Amniotic epithelial cell (primary cell): ENCODE results near the gene RTP5.
"Not testable (repeated sequence)": the region's sequence is repeated elsewhere in the genome, so short reads cannot be mapped to it uniquely, and the experiment has no call there.

ENCODE experiments used
- DNase-seq: peaks from one replicate; pipeline ENCODE4 v3.0.0-alpha.2; 2010; ENCODE audit warnings: low read depth

RTP5 gene

DNA sequence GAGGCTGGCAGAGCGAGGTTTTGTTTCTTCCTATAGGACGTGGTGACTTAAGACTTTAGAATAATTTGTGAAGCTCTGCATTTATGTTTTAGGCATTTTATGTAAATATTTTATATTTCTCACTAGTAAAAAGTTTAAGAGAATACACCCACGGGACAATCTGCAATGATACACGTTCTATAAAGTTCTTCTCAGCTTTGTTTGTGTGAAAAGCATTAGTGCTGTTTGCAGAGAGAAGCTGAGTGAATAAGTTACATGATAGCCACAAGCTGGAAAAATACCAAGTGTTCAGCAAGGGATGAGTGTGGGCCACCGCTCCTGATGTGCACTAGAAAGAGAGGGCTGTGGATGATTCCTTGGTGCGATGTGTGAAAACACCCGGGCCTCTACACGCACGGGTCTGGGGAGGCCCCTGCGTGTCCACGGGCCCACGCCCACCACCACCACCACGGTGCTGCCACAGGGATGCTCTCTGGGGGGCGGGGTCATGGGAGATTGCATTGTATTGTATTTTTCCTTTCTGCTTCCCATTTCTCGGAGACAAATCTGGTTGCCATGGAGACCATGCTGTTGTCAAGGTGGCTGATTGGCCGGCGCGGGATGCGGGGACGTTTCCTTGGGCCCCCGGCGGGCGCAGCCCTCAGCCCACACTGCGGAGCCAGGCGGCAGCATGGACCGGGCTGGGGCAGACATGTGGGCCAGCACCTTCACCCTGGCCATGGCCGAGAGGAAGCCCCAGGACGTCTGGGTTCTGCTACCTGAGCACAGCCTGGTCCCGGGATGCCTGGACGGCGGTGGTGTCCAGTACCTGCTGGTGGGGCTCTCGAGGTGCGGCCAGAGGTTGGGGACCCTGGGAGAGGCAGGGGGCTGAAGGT lies at the start of gene RTP5:
TSS of gene RTP5 (plus strand) at position 643 of the 875 bp plus-strand sequence. CDS start at position 671, 28 bp downstream.
- DNase-seq = no peak

DNA sequence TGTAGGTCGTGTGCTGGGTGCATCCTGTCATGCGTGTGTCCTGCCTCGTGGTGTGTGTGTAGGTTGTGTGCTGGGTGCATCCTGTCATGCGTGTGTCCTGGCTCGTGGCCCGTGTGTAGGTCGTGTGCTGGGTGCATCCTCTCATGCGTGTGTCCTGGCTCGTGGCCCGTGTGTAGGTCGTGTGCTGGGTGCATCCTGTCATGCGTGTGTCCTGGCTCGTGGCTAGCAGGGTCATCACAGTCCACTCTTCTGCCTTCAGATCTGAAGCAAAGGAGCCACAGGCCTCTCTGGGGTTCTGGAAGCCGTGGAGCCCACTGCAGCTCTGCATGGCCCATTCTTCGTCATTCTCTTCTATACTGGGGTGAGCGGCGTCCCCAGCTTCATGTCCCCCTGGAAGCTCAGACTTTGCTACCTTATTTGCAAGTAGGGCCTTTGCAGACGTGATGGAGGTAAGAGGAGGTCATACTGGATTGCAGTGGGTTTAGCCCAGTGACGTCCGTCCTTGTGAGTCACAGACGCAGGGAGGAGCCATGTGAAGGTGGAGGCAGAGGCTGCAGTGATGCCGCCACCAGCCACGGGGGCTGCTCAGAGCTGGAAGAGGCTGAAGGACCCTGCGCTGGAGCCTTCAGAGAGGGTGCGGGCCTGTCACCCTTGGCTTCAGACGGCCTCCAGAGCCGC lies 49.4 kb upstream of the RTP5 start:
- DNase-seq = not testable (repeated sequence)

DNA sequence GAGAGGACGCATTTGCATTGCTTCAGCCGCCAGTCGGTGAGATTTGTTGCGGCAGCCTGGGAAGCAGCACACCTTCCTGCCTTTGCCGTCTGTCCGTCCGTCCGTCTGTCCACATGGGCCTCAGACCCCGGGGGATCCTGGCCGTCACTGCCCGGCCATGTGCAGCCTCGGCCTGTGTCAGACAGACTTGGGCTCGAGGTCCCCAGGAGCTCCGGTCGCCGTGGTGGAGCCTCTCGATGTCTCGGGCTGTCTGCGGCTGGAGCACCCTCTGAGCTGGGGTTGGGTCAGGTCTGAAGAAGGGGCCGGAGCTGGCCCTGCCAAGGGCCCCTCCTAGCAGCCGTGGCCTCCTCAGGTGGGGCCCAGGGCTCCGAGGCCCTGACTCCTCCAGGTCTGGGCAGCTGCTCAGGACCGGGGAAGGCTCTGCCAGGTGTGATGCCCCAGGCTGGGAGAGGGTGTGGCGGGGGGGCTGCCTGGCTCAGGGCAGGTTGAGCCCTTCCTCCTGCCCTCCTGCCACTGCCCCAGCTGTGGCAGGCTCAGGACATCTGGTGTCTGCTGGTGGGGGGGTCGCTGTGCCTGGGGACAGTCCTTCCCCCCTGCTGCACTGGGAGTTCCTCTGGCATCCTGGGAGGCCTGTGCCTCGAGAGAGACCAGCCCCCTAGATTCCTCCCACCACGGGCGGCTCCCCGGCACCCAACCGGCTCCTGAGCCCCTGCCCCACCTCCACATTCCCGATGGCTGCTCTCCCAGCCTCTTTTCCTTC lies 48.7 kb upstream of the RTP5 start:
- DNase-seq = no peak

DNA sequence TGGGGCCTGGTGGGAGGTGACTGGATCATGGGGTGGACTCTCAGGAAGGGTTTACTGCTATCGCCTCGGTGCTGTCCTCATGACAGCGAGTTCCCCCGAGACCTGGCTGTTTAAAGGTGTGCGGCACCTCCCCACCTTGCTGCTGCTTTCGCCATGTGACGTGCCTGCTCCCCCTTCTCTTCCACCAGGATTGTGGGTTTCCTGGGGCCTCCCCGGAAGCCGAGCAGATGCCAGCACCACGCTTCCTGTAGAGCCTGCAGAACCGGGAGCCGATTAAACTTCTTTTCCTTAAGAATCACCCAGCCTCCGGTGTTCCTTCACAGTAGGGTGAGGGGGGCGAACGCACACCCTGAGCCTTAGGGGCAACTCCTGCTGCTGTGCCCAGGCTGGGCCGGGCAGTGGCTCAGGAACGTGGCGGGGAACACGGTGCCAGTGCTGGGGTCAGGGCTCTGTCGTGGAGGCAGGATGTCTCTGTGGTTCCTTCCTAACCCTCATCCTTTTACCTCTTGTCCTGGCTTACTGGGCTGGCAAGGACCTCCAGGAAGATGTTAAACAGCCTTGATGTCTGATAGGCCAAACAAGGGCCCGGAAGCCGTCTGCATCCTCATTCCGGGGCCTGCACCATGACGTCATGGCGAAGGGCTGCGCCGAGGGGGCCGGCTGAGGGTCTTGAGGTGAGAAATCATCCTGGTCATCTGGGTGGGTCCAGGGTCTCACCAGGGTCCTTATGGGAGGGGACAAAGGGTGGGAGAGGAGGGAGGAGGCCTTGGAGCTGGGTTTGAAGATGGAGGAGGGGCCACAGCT lies 47.9 kb upstream of the RTP5 start:
- no peak for DNase-seq

DNA sequence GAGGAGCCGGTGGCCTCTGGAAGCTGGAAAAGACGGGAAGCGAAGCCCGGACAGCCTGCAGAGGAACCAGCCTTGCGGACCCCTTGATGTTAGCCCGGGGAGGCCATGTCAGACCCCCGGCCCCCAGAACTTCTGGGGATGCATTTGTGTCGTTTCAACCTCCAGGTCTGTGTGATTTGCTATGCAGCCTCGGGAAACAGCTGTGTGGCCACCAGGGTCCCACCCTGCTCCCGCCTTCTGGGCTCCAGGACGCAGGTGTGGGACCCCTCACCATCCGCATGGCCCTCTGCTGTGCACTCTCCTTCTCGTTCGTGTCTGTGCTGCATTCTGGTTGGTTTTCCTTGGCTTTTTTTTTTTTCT lies 47.3 kb upstream of the RTP5 start:
- no peak for DNase-seq

DNA sequence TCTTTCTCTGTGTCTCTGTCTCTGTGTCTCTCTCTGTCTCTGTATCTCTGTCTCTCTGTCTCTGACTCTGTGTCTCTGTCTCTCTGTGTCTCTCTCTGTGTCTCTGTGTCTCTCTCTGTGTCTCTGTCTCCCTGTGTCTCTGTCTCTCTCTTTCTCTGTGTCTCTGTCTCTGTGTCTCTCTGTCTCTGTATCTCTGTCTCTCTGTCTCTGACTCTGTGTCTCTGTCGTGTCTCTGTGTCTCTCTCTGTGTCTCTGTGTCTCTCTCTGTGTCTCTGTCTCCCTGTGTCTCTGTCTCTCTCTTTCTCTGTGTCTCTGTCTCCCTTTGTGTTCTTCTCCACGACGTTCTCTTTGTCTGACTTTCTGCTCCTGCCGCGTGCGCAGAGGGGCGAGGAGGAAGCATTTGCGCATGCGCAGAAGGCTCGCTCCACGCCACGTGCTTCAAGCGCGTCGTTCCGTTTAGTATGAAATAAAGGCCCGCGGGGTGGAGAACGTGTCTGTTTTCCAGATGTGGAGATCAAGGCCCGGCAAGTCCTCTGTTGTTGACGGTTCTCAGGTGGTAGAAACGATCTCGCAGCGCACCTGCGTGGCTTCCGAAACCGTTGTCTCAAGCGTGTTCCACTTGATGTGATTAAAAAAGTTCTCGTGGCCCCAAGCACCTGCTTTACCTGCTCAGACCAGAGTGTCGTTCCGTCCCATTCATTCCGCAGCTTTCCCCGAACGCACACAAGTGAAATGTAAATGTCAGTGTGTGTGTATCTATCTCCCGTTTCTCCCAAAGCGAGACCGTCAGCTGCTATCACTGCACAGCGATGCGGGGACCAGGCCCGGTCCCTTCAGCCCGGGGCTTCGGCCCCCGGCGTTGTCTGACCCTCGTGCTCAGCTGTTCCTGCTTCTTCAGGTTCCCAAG lies 45.7 kb upstream of the RTP5 start:
- not testable (repeated sequence) for DNase-seq

DNA sequence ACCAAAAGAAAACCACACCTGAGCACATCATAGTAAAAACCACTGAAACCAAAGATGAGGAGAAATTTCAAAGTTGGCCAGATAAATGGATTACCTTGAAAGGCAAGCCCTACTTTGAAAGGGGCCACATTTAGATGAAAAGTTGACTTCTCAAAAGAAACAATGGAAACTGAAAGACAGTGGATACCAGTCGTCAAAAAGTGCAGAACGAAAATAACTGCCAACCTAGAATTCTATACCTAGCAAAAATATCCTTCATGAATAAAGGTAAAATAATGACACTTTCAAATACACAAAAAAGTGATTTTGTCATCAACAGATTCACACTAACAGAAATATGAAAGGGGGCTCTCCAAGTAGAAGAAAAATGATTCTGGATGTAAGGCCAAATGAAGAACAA lies 42.1 kb upstream of the RTP5 start:
- no peak for DNase-seq

DNA sequence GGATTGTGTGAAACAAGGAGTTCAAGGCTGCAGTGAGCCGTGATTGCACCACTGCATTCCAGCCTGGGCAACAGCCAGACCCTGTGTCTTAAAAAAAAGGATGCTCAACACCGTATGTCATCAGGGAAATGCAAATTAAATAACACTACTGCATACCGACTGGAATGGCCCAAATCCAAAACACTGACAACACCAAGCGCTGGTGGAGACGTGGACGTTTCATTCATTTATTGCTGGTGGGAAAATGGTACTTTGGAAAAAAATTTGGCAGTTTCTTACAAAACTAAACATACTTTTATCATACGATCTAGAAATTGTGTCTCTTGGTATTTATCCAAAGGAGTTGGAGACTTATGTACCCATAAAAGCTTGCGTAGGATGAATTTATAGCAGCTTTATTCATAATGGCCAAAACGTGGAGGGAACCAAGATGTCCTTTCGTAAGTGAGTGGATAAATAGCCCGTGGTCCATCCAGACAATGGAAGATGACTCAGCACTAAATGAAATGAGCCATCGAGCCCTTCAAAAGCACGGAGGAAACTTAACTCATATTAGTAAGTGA lies 36.3 kb upstream of the RTP5 start:
- DNase-seq = peak; percentile 27

DNA sequence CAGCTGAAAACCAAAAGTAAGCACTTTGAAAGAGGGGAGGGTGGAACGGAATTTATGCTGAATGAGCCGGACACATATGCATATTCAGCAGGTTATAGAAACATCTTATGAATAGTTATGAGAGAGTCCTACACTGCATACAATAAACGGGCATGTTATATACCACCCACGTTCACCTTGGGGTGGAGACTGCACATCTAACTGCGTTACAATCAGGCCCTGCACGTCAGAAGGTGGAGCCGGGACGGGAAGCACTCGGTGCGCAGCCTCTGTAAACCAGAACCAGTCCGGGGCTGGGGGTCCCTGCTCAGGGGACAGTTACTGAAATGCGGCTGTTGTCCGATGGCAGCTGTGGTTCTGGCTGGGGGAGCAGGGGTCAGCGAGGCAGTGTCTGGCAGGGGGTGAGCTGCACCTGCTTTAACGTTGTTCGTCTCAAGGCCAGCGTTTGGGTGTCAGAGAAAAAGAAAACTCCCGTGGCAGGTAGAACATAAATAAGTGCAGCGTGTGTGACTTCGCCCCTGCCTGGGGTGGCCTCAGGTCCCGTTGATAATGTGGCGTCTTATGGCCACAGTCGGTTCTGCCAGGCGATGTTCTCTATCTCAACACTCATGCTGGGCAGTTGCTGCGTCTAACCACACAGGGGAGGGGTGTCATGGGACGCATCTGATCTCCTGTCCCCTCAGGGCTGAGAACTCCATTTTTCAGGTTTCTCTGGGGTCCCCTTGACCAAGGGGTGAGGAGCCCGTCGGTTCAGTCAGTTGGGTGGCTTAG lies 35.6 kb upstream of the RTP5 start:
- DNase-seq = not testable (repeated sequence)

DNA sequence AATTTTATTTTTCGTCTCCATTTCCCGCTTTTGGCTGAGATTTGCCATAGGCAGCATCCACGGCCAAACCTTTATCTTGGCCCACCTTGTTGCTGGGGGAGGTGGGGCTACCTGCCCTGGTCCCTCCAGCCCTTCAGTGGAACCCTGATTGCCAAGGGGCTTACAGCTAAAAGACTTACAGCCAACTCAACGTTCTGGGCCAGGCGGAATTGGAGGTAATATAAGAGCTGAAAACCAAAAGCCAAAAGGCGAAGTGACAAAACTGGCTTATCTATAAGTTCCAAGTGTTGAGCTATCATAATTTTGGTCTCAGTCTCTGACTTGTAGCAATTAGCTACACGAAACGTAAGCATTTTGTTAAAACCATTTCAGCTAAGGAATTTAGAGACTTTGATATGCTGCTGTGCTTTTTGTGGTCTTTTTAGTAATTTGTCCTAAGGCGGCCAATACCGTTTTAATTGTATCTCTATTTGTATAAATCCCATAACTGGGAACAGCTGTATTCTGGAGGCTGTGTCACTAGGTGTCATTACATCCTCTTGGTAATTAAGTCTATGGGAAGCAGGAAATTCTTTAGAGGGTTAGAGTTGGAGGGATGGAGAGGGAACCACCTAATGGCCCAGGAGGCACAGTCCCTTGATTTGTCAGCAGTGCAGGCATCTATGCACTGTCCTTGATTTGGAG lies 34.9 kb upstream of the RTP5 start:
- DNase-seq = no peak

DNA sequence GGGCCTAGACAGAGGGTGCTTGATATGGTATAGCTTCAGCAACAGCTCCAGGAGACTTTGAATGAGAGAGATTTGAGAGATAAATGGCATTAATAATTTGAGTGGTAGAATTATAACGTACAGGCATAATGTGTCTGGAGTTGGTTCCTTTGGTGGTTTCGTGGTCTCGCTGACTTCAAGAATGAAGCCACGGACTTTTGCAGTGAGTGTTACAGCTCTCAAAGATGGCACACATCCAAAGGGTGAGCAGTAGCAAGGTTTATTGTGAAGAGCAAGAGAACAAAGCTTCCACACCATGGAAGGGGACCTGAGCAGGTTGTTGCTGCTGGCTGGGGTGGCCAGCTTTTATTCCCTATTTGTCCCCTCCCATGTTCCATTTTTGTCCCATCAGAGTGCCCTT lies 33.9 kb upstream of the RTP5 start:
- peak; percentile 12 for DNase-seq

DNA sequence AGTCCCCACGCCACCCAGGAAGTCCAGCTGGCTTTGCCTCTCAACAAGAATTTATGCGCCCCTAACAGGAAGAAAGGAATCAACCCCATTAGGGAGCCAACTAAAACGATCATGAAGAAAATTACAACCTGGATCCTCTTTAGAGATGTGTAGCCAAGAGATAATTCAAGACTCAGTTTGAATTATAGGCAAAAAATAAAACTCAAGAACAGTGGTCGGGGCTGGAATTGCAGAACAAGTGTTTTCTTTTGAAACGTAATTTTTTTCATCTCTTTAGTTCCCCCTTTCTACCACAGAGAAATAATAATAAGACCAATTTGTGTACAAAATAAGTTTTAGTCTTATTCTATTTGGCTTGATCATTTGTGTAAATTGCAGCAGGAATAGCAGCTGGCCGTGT lies 33.2 kb upstream of the RTP5 start:
- DNase-seq = no peak

DNA sequence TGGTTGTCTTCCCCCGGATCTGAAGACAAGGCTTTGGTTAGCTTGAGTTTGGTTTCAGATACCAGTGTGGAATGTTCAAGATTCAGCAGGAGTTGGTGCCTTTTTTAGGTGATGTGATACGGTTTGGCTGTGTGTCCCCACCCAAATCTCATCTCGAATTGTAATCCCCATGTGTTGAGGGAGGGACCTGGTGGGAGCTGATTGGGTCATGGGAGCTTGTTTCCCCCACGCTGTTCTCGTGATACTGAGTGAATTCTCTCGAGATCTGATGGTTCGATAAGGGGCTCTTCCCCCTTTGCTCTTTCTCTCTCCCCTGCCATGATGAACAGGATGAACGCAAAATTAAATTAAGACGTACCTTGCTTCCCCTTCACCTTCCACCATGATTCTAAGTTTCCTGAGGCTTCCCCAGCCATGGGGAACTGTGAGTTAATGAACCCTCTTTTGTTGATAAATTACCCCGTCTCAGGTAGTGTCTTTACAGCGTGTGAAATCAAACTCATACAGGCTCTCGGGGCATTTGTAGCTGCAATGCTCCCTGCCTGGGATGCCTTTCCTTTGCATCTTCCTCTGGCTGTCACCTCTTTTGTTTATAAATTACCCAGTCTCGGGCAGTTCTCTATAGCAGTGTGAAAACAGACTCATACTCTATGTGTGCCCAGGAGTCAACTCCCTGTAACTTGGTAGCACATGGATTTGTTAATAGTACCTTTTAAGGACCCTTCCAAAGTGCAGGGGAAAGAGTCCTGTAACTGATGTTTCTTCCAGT lies 32.1 kb upstream of the RTP5 start:
- no peak for DNase-seq

DNA sequence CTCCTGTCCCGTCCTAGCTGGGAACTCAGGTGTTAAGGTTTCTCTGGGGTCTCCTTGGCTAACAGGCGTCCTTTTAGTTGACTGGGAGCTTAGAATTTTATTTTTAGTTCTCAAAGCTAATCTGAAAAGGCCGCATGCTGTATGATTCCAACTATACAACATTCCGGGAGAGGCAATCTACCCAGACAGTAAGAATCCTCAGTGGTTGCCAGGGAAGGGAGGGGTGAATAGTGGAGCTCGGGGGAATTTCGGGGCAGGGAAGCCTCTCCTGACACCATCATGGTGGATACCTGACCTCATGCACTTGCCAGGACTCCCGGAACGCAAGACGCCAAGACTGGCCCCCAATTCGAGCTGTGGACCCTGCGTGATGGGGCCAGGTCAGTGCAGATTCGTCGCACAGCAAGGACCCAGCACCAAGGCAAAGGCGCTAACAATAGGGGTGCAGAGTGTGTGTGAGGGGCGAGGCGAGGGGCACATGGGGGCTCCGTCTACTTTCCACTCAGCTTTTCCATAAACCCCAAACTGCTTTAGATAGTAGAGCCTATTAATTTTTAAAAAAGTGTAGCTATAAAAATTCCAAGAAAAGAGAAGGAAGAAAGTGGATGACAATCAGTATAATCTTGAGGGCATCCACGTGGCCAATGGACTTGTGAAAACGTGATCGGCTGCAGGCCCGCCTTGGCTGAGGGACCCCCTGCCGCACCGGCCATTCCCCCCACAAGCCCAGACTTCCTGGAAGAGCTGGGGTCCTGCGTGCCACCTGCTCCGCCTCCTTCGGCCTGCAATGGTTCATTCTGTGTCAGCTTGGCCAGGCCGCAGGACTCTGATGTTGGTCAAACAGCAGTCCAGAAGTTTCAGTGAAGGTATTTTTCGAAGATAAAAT lies 28.1 kb upstream of the RTP5 start:
- no peak for DNase-seq

DNA sequence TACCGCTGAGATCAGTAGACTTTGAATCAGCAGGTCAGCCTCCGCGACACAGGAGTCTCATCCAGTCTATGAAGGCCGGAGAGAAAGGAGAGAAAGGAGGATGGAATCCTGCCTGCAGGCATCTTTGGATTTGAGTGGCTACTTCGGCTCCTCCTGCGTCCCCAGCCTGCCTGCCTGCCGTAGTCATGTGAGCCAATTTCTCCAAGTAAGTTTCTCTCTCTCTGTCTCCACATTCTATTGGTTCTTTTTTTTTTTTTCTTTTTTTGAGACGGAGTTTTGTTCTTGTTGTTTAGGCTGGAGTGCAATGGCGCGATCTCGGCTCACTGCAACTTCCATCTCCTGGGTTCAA lies 27.5 kb upstream of the RTP5 start:
- DNase-seq = no peak

DNA sequence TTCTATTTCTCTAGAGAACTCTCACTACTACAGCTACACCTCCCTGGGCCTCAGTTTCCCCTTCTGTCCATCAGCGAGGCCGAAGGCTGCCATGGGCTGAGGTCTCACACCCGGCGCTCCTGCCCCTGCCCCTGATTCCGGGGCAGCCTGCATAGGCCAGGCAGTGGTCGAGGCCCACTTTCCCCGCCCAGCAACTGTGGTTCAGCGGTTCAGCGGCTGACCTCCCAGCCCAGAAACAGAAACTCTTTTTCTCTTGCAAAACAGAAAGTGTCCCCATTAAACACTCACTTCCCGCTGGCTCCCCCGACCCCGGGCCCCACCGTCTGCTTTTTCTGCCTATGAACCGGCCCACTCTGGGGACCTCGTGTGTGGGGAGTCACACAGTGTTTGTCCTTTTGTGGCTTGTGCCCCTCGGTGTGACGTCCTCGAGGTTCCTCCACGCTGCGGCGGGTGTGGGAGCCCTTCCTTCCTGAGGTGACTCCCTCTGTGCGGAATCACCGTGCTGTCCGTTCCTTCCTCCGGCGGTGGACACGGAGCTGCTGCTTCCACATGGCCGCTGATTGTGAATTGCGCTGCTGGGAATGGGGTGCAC lies 26.8 kb upstream of the RTP5 start:
- no peak for DNase-seq
